Nephron (organoid): ENCODE data around the gene ZER1.
A peak's percentile ranks its signal among the peaks of the same experiment; 100 is the strongest.

Experiments used
- H3K27ac Mint-ChIP-seq, 3 experiments: 2 replicates each; pipeline ENCODE4 v1.8.0; 2020; ENCODE audit warnings: mixed read lengths in 3 of 3, mild to moderate bottlenecking in 2 of 3, moderate library complexity in 1 of 3
- H3K27me3 Mint-ChIP-seq: 2 replicates; pipeline ENCODE4 v1.8.0; 2021; ENCODE audit warnings: low read depth, mild to moderate bottlenecking, moderate library complexity, mixed read lengths
- H3K36me3 Mint-ChIP-seq: 2 replicates; pipeline ENCODE4 v1.8.0; 2020; ENCODE audit warnings: low read depth, mixed read lengths
- H3K4me1 Mint-ChIP-seq: 2 replicates; pipeline ENCODE4 v1.8.0; 2020; ENCODE audit warnings: mixed read lengths
- H3K4me3 Mint-ChIP-seq, 3 experiments: 2 replicates each; pipeline ENCODE4 v1.8.0; 2020; ENCODE audit warnings: mild to moderate bottlenecking in 3 of 3, mixed read lengths in 3 of 3, moderate library complexity in 2 of 3
- H3K9me3 Mint-ChIP-seq: 2 replicates; pipeline ENCODE4 v1.8.0; 2020; ENCODE audit warnings: mixed read lengths
- CTCF ChIP-seq, 3 experiments: fragments of 200-600 bp; sonication (generic); IDR thresholded peaks; one replicate each; pipeline ENCODE4 v1.5.0; 2021; ENCODE audit warnings: antibody characterized with exemption in 3 of 3; ENCODE audit not compliant: unreplicated experiment in 3 of 3

The ZER1 gene

GRCh38 chr9:128683340-128684064 is 88.2 kb downstream of the ZER1 start:
- H3K4me3 Mint-ChIP-seq = peak overlapping the region; percentile 92 to 98 (median 96)
- peak overlapping the region; percentile 97 to 98 (median 98) for H3K27ac Mint-ChIP-seq
- H3K27me3 Mint-ChIP-seq = no peaks in the 10 kb centered on the region
- H3K9me3 Mint-ChIP-seq = no peaks in the 10 kb centered on the region
- peaks cover 39% of the 10 kb centered on the region for H3K4me1 Mint-ChIP-seq
- H3K36me3 Mint-ChIP-seq = no peaks in the 10 kb centered on the region
- TF ChIP-seq CTCF (IDR thresholded peaks at IDR 0.05; ENCODE audit: unreplicated experiment in 3 of 3) = no peak
